Heart left ventricle (tissue), 16 donors: ENCODE measurements around the gene THAP5. TPM values are rescaled to one million over a fixed set of nuclear protein-coding genes. Genes with fewer than 3 reads are reported as not detected.

Experiments used
- ATAC-seq, 4 donors: fragments of 200-7000 bp; cut with Tn5 transposase; one replicate each; pipeline ENCODE4 v1.9.1; 2020 to 2022; ENCODE audit warnings: moderate library complexity in 4 of 4, mild to moderate bottlenecking in 3 of 4, moderate number of reproducible peaks in 1 of 4
- DNase-seq, 5 donors: peaks; one replicate each; pipeline ENCODE4 v3.0.0-alpha.2; 2020
- H3K27ac ChIP-seq, 12 donors: fragments of 200-600 bp; sonication (generic) in 4 of 12; one replicate each; pipeline versions ENCODE4 v1.5.0 to v1.8.0; 2016 to 2022; ENCODE audit warnings: mild to moderate bottlenecking in 2 of 12
- H3K27me3 ChIP-seq, 9 donors: fragments of 200-600 bp; sonication (generic) in 2 of 9; one replicate each; pipeline versions ENCODE4 v1.5.1 to v1.8.0; 2016 to 2022; ENCODE audit warnings: mild to moderate bottlenecking in 3 of 9
- H3K36me3 ChIP-seq, 9 donors: fragments of 200-600 bp; sonication (generic) in 2 of 9; one replicate each; pipeline versions ENCODE4 v1.5.0 to v1.8.0; 2018 to 2022; ENCODE audit warnings: mild to moderate bottlenecking in 2 of 9
- H3K4me1 ChIP-seq, 12 donors: fragments of 200-600 bp; sonication (generic) in 4 of 12; one replicate each; pipeline versions ENCODE4 v1.5.0 to v1.8.0; 2016 to 2022; ENCODE audit warnings: mild to moderate bottlenecking in 3 of 12
- H3K4me3 ChIP-seq, 12 donors: fragments of 200-600 bp; sonication (generic) in 4 of 12; one replicate each; pipeline versions ENCODE4 v1.5.0 to v1.8.0; 2017 to 2022; ENCODE audit warnings: mild to moderate bottlenecking in 9 of 12, moderate library complexity in 4 of 12
- H3K9me3 ChIP-seq, 12 donors: fragments of 200-600 bp; sonication (generic) in 4 of 12; one replicate each; pipeline versions ENCODE4 v1.5.0 to v1.8.0; 2016 to 2022; ENCODE audit warnings: mild to moderate bottlenecking in 1 of 12
- CTCF ChIP-seq, 12 donors: fragments of 200-600 bp; sonication (generic) in 4 of 12; IDR thresholded peaks; one replicate each; pipeline versions ENCODE4 v1.5.0 to v1.8.0; 2018 to 2022; ENCODE audit warnings: antibody characterized with exemption in 12 of 12, mild to moderate bottlenecking in 5 of 12
- POLR2A ChIP-seq, 2 donors: fragments of 450-650 bp; IDR thresholded peaks; one replicate each; pipeline ENCODE4 v1.6.1; 2017; ENCODE audit warnings: antibody characterized with exemption in 2 of 2, mild to moderate bottlenecking in 2 of 2, moderate library complexity in 2 of 2
- WGBS, 4 donors: extraction: QIAGEN DNeasy Blood & Tissue Kit in 2 of 4; methylation state at CpG; one replicate each; pipeline versions ENCODE4 v1.1.5 to v1.1.7; 2013 to 2018; 5-methylcytosine and 5-hydroxymethylcytosine counted together
- intact Hi-C, 10 donors: fragments of 100-400 bp; cut with DNase I; formaldehyde crosslinking; loops; one replicate each; pipeline versions ENCODE4 v1.11.1 to v1.14.2; 2022
- polyA plus RNA-seq, 2 donors: library from polyadenylated mRNA; stranded (reverse); fragments of 200-250 nt; gene quantifications; one replicate each; pipeline ENCODE4 v1.2.3, GENCODE V29; 2013
- total RNA-seq, 9 donors: library from RNA; depleted of rRNA in 2 of 9; stranded (reverse); fragments of >200 nt in 2 of 9; fragmentation: NEBNext Ultra II Directional in 3 of 9; extraction: Animal tissue kit (Norgen Biotek cat#: 25700) in 3 of 9; gene quantifications; one replicate each; pipeline versions ENCODE4 v1.1.0 to v1.2.4, GENCODE V29; 2016 to 2023
- donor health status: ischemic (EF 13 %, LVEDD 7.1; RV severe dilation, severe dysfunction).
- donor health status: healthy with polysubstance abuse.
- donor health status: DM: no; HTN: yes; CAD: no.
- donor health status: DM: no; HTN: no; CAD: no.
- donor health status: ischemic (EF 25% LVEDD 6.9; RV normal size, moderate dysfunction).
- donor health status: ischemic (EF 25% LVEDD 5.7; RV mildly dilated, moderate dysfunction).
- donor health status: healthy.
- donor health status: DM: yes; HTN: yes; CAD: no.
- donor health status: ischemic (EF 35%, LVEDD 5.7; RV mildly dilated, moderate dysfunction).
- donor health status: nonischemic (EF 11% LVEDD 7.7; RV severe dilation, severe dysfunction).
- donor health status: DM: yes; HTN: yes; CAD: no.
- donor health status: PGD.
- donor health status: ischemic (EF 29% LVEDD 5.4; RV normal size, mild dysfunction).
- donor health status: nonischemic (EF 23%, LVEDD 6.1; RV moderate dilation, normal function).

Gene THAP5
- total and polyA plus RNA-seq, 11 donors: 7.6 to 34.4 (median 25.8) TPM

GRCh38 chr7:108529341-108529740, 40.2 kb downstream of the THAP5 start:
- H3K27me3 ChIP-seq: no peaks in the 10 kb centered on the region
- no peak for TF ChIP-seq CTCF (IDR thresholded peaks at IDR 0.05)
- TF ChIP-seq POLR2A (IDR thresholded peaks at IDR 0.05): no peak
- no peaks in the 10 kb centered on the region for H3K36me3 ChIP-seq
- H3K4me3 ChIP-seq: no peak overlapping the region
- H3K27ac ChIP-seq: no peak overlapping the region
- WGBS, 4 donors: 66 to 84% (median 78%) methylated on average over 3 of the region's 3 CpGs
- no peaks in the 10 kb centered on the region for H3K9me3 ChIP-seq
- intact Hi-C loops: loop anchor here in 3 of 10 donors (5.0 kb wide), 2 partner anchors 38 to 637 kb away; partner anchors contain the start of genes DNAJB9 (in 2 of the 3), THAP5 (in 2 of the 3) and DLD (in 1 of the 3)
- DNase-seq: no peak
- no peak for ATAC-seq
- H3K4me1 ChIP-seq: peaks cover 0 to 15% (median 9%) of the 10 kb centered on the region in 12 donors

GRCh38 chr7:108528183-108528712, 41.3 kb downstream of the THAP5 start:
- H3K36me3 ChIP-seq: no peaks in the 10 kb centered on the region
- no peak overlapping the region for H3K4me3 ChIP-seq
- H3K27ac ChIP-seq: no peak overlapping the region
- intact Hi-C loops: loop anchor here in 3 of 10 donors (5.0 kb wide), 2 partner anchors 39 to 636 kb away; partner anchors contain the start of genes DNAJB9 (in 2 of the 3), THAP5 (in 2 of the 3) and DLD (in 1 of the 3)
- TF ChIP-seq CTCF (IDR thresholded peaks at IDR 0.05): no peak
- TF ChIP-seq POLR2A (IDR thresholded peaks at IDR 0.05): no peak
- ATAC-seq (no peak), DNase-seq (no peak)
- no peaks in the 10 kb centered on the region for H3K27me3 ChIP-seq
- WGBS, 4 donors: 95 to 97% (median 96%) methylated on average over 6 of the region's 6 CpGs
- no peaks in the 10 kb centered on the region for H3K9me3 ChIP-seq
- H3K4me1 ChIP-seq: peaks cover 0 to 26% (median 20%) of the 10 kb centered on the region in 12 donors

- intact Hi-C loops: loop anchor here in 8 of 10 donors (1.0 to 5.0 kb wide), 4 partner anchors 41 to 634 kb away; partner anchors contain the start of genes DNAJB9 (in 8 of the 8), THAP5 (in 8 of the 8) and DLD (in 1 of the 8)
- Histone ChIP-seq H3K4me1 (peaks cover 0 to 37% (median 26%) of the 10 kb centered on the region in 12 donors), H3K4me3 (peak overlapping the region; percentile 39 to 89 (median 72)), H3K9me3 (no peaks in the 10 kb centered on the region), H3K27me3 (no peaks in the 10 kb centered on the region), H3K36me3 (no peaks in the 10 kb centered on the region), H3K27ac (peak overlapping the region; percentile 71 to 99 (median 96))
- DNase-seq: no peak
- no peak for ATAC-seq
- 4 to 15% (median 8%) methylated on average over 3 of the region's 3 CpGs for WGBS, 4 donors
- TF ChIP-seq POLR2A (IDR thresholded peaks at IDR 0.05): no peak
- TF ChIP-seq CTCF (IDR thresholded peaks at IDR 0.05): no peak
These were observed 42.8 kb downstream of the THAP5 start for GRCh38 chr7:108526768-108527017.

GRCh38 chr7:108525985-108526767, 43.3 kb downstream of the THAP5 start, which contains the start of gene PNPLA8:
PNPLA8 (minus strand) TSS chr7:108526135; CDS start chr7:108515491, 10,644 bp downstream.
- TF ChIP-seq POLR2A (IDR thresholded peaks at IDR 0.05) (peak; percentile 51 to 78), CTCF (IDR thresholded peaks at IDR 0.05) (peak in 1 of 12 donors; percentile 15)
- Histone ChIP-seq H3K9me3 (no peaks in the 10 kb centered on the region), H3K4me3 (peak within 1 kb of the TSS; percentile 39 to 89 (median 72)), H3K27me3 (no peaks in the 10 kb centered on the region), H3K27ac (peak within 1 kb of the TSS; percentile 83 to 99 (median 96)), H3K4me1 (peaks cover 0 to 38% (median 26%) of the 10 kb centered on the region in 12 donors), H3K36me3 (peaks cover 0 to under 1% (median 0%) of the 10 kb centered on the region in 9 donors)
- DNase-seq: peak; percentile 100
- intact Hi-C loops: loop anchor here in 8 of 10 donors (1.0 to 5.0 kb wide), 4 partner anchors 41 to 634 kb away; partner anchors contain the start of genes DNAJB9 (in 8 of the 8), THAP5 (in 8 of the 8) and DLD (in 1 of the 8)
- WGBS, 4 donors: 0 to 1% (median 0%) methylated on average over 33 to 64 of the region's 64 CpGs
- peak; percentile 94 to 97 (median 96) for ATAC-seq
